GM10847 (cell line): ENCODE data around the gene ANKRD45.

Experiments
- POLR2A ChIP-seq: IDR thresholded peaks from 2 replicates; pipeline ENCODE4 v1.6.1; 2011; ENCODE audit not compliant: insufficient read length; ENCODE audit errors: extremely low read depth

The ANKRD45 gene

GRCh38 chr1:173669491-173669941, at the start of gene ANKRD45:
Gene ANKRD45 (minus strand): TSS chr1:173669851. CDS start chr1:173659418, 10,433 bp downstream.
- no peak for TF ChIP-seq POLR2A

DNA sequence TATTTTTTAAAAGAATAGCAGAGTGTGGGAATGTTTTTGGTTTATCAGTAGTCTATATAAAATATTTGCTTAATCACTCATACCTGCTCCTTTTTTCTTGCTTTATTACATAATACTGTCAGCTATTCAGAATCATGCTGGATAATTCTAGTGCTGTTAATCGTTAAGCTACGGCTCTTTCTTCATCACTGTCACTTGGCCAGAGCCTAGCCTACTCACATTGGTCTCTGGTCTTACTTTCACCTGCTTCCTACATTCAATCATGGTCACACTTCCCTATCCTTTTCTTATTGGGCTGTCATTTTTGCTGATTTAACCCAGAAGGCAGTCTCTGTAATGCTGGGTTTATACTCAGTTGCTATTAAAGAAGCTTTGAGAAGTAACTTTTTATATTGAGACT, 47.6 kb upstream of the ANKRD45 start:
- no peak for TF ChIP-seq POLR2A

GRCh38 chr1:173715538-173715844, 45.8 kb upstream of the ANKRD45 start:
- TF ChIP-seq POLR2A: no peak

GRCh38 chr1:173714759-173715537, 45.3 kb upstream of the ANKRD45 start, which contains the start of gene KLHL20:
Gene KLHL20 (plus strand): TSS chr1:173714981. CDS start chr1:173716044, 1,063 bp downstream.
- TF ChIP-seq POLR2A: peak; percentile 80

DNA sequence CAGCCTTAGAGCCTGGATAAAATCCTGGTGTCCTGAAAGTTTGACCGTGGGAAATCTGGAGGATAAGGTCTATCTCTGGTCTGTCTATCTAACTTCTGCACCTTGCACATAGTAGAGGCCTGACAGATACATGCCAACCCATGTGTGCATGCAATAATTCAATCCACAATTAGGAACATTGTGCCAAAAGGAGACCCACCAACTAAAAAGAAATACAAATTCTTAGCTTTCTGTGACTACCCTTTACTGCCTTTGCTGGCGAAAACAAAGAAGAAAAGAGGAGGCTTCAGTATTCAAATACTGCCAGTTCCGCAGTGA, 44.7 kb upstream of the ANKRD45 start:
- TF ChIP-seq POLR2A: no peak

- TF ChIP-seq POLR2A: no peak
These were observed 39.1 kb upstream of the ANKRD45 start for GRCh38 chr1:173708787-173709186.

DNA sequence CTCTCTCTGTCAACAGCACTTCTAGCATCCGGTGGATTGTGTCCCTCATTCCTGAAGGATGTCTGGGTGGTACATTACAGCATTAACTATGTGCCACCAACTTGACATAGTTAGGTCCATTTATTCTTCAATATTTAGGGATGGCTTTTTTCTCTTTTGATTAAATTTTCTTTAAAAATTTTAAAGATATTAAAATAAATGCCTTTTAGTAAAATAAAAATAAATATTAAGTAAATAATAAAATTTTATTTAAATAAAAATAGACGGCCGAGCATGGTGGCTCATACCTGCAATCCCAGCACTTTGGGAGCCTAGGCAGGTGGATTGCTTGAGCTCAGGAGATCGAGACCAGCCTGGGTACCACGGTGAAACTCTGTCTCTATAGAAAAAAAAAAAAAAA, 35.5 kb upstream of the ANKRD45 start:
- no peak for TF ChIP-seq POLR2A

- TF ChIP-seq POLR2A: no peak
These were observed 33.1 kb upstream of the ANKRD45 start for GRCh38 chr1:173702736-173703135.

GRCh38 chr1:173693238-173693637, 23.6 kb upstream of the ANKRD45 start:
- no peak for TF ChIP-seq POLR2A

DNA sequence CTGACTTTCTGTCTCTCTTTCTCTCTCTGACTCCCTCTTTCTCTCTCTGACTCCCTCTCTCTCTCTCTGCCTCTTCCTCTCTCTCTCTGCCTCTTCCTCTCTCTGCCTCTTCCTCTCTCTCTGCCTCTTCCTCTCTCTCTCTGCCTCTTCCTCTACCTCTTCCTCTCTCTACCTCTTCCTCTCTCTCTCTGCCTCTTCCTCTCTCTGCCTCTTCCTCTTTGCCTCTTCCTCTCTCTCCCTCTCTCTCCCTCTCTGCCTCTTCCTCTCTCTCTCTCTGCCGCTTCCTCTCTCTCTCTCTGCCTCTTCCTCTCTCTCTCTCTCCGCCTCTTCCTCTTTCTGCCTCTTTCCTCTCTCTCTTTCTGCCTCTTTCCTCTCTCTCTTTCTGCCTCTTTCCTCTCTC, 18.6 kb upstream of the ANKRD45 start:
- no peak for TF ChIP-seq POLR2A

GRCh38 chr1:173682184-173682583, 12.5 kb upstream of the ANKRD45 start:
- no peak for TF ChIP-seq POLR2A

GRCh38 chr1:173666646-173667045, 3.0 kb downstream of the ANKRD45 start:
- TF ChIP-seq POLR2A: no peak

DNA sequence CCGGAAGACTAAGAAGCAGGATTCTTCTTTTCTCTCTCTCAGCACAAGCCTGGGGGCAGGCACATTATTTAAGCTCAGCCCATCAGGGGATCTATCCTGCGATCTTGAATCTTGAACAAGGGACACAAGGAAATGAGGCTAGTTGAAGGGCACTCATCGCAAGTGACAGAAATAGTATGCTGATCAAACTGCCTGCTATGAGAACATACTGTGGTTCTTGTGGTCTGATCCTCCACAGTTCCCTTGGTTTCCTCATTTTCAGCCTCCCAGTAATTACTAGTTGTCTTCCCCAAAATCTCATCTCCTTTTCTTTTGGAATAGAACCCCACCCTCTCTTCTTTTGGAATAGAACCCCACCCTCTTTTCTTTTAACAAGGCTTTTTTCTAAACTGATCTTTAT, 6.5 kb downstream of the ANKRD45 start:
- TF ChIP-seq POLR2A: no peak

DNA sequence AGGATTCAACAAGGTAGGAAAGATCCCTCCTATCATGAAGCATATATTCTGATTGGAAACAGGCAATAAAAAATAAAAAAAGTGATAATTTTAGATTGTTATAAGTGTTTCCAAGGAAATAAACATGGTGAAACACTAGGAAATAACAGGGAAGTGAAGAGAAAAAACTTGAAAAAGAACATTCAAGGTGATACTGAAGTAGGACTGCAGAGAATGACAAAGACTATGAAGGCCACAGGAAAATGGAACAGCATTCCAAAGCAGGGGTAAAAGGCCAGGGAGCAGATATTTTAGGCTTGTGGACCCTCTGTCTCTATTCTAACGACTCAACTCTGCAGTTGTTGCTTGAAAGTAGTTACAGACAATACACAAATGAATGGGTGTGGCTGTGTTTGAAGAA, 7.9 kb downstream of the ANKRD45 start:
- no peak for TF ChIP-seq POLR2A

DNA sequence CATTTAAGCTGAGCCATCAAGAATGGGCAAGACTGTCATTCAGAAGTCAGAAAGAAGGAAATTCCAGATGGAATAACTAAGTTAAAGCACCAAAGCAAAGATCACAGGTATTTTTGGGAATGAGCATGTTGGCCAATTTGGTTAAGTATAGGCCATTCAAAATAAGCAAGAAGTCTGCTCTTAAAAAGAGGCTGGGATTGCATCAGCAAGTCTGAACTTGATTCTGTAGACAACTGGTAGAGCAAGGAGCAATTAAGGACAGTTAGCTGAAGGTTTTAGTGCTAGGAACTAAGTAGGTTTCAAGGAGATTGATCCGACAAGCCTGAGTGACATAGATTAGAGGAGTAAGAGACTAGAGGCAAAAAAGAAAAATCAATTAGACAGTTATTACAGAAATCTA, 8.4 kb downstream of the ANKRD45 start:
- TF ChIP-seq POLR2A: no peak

GRCh38 chr1:173660306-173660705, 9.3 kb downstream of the ANKRD45 start:
- TF ChIP-seq POLR2A: no peak
